ENCODE measurements around the gene KRT7. TPM values are rescaled to one million over a fixed set of nuclear protein-coding genes. Genes with fewer than 3 reads are reported as not detected.

The KRT7 gene
- total RNA-seq, 1 experiment from 2014 or later, result 10.0 TPM

GRCh38 chr12:52200086-52200780 is 32.8 kb upstream of the KRT7 start:
- H3K4ac ChIP-seq (ENCODE audit: low read depth, low read length), result no peak overlapping the region
- no peak for TF ChIP-seq CTCF (conservative IDR thresholded peaks at IDR 0.05)
- no peak overlapping the region for H3T11ph ChIP-seq (ENCODE audit: low read length)
- H3K27ac Mint-ChIP-seq, result no peak overlapping the region
- no peak overlapping the region for H3K27ac ChIP-seq (ENCODE audit: insufficient read length, low read depth, low read length)
- H3K23ac ChIP-seq (ENCODE audit: insufficient read length, low read depth, low read length), result no peak overlapping the region
- H2AFZ ChIP-seq (ENCODE audit: low read length), result no peak overlapping the region
- no peak overlapping the region for H3K9ac ChIP-seq (ENCODE audit: extremely low read depth, insufficient read length, low read length)
- H3K4me1 ChIP-seq (ENCODE audit: insufficient read depth, low read length), result peaks cover 3% of the 10 kb centered on the region; the same call in 1 of the 2 replicates
- no CpG with 5 or more reads among the region's 13 CpGs for WGBS (ENCODE audit: extremely low coverage, insufficient read length, low lambda C conversion rate)
- H2BK12ac ChIP-seq (ENCODE audit: insufficient read length, low read depth, low read length), result no peak overlapping the region
- peaks cover 10 to 41% of the 10 kb centered on the region in 2 experiments for H3K4me1 Mint-ChIP-seq
- H4K8ac ChIP-seq (replicated peaks; ENCODE audit: insufficient read length, low read depth, low read length), result no peak overlapping the region
- H3K4me3 Mint-ChIP-seq, result no peak overlapping the region
- no peaks in the 10 kb centered on the region for H3K9me3 ChIP-seq (ENCODE audit: control insufficient read depth, low read depth, low read length)
- peak; percentile 91 for DNase-seq
- H3K79me2 ChIP-seq (ENCODE audit: insufficient read depth, low read length), result no peaks in the 10 kb centered on the region
- H3K23me2 ChIP-seq (ENCODE audit: insufficient read length, low read depth, low read length, poor library complexity, severe bottlenecking), result no peaks in the 10 kb centered on the region
- H3K79me1 ChIP-seq (ENCODE audit: insufficient read depth, low read depth, low read length, poor library complexity, severe bottlenecking), result no peaks in the 10 kb centered on the region
- no peak overlapping the region; the same call in 1 of the 2 replicates for H3K14ac ChIP-seq (ENCODE audit: insufficient read depth, low read length)
- no peak overlapping the region for H4K91ac ChIP-seq (ENCODE audit: insufficient read length, low read depth, low read length)
- H3K18ac ChIP-seq (ENCODE audit: insufficient read length, low read depth, low read length), result no peak overlapping the region
- H3K9me3 Mint-ChIP-seq, result no peaks in the 10 kb centered on the region
- H4K5ac ChIP-seq (ENCODE audit: insufficient read length, low read depth, low read length), result no peak overlapping the region
- H3K56ac ChIP-seq (ENCODE audit: insufficient read length, low read depth, low read length), result no peak overlapping the region
- H2BK15ac ChIP-seq (ENCODE audit: low read depth, low read length), result no peak overlapping the region
- no peak overlapping the region for H2AK5ac ChIP-seq (ENCODE audit: insufficient read length, low read length)
- no peaks in the 10 kb centered on the region for H4K20me1 ChIP-seq (ENCODE audit: control insufficient read depth, insufficient read depth, insufficient read length)
- H2BK5ac ChIP-seq (ENCODE audit: insufficient read length, low read length), result no peak overlapping the region
- no peak overlapping the region for H3K4me2 ChIP-seq (ENCODE audit: insufficient read depth, insufficient read length, low read length)
- H2BK120ac ChIP-seq (ENCODE audit: low read depth, low read length, poor library complexity, severe bottlenecking), result no peak overlapping the region
- no peak overlapping the region for H2BK20ac ChIP-seq (ENCODE audit: low read depth, low read length, poor library complexity, severe bottlenecking)
- peaks cover 1% of the 10 kb centered on the region; the same call in 1 of the 2 replicates for H3K27me3 Mint-ChIP-seq (ENCODE audit: low read depth)
- no peaks in the 10 kb centered on the region for H3K27me3 ChIP-seq (ENCODE audit: insufficient read depth, low read length)
- no peaks in the 10 kb centered on the region; a peak in 1 of 7 replicates for H3K36me3 Mint-ChIP-seq (ENCODE audit: insufficient read depth in 1 of 3, low read depth in 3 of 3)
